NCI-H774 (cell line): ENCODE measurements around the gene GALNTL6.

Source experiments
- DNase-seq: peaks from one replicate; lab custom pipeline; 2025; lab: John Stamatoyannopoulos, UW

Gene GALNTL6

DNA sequence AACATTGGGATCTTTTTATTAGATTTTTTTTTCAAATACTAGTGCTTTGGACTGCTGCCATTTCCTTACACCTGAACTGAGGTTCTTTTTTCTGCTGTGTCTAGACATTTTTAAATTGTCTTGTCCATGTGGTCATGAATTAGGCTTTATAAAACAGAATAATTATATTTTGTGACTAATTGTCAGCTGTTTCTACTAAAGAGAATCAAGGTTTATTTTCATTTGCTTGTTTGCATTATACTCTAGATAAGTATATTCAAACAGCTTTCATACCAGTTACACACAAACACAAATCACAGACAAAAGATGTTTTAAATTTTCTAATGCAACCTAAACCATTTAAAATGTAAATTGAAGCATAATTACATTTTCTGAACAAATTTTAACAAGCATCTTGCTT, 194.7 kb downstream of the GALNTL6 start:
- peak; percentile 27 for DNase-seq

DNA sequence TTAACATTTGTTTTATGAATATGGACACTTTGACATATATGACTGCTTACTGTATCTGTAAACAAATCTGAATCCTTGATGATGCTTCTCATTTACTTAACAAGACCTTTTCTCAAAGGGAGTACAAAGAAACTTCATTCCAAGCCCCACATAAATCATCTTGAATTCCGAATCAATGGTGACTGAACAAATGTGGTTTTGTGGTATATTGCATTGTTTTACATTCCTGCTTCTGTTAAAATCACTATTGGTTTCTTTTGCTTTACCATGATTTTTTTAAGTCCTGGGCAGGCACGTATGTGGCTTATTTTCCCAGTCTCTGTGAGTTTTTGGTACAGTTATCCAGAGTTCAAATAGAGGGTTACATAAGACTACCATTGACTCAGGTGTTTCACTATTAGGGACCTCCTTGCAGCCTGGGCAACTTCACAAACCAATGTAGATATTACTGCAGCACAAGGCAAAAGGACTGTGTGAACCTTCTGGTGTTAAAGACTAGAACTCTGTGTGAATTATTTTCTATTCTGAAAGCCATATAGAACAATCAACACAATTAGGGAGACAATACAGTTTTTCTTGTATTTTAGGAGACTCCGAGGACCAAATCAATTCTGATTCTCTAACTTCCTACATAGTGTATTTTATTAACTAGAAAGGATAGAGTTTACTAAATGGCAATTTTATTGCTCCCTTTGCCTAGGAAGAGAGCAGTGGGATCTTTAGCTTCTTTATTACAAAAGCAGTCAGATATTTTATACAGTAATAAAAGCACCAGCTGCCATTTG, 196.4 kb downstream of the GALNTL6 start:
- DNase-seq: no peak

DNA sequence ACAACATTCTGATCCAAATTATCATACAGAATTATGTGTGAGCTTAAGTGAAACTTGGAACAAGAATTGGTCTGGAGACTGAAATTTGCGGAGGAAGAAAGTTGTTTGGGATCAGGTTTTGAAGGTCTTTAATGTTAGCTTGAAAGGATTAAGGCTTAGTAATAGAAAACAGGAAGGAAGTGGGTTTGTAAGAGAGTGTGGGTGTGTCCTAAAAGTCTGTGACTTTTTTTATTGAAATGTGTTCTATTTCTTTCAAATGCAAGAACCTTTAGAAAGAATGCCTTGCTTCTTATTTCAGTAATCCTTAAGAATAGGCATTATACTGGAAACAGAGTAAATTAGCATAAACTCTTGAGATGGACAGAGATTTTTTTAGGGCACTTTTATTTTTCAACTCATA, 198.0 kb downstream of the GALNTL6 start:
- DNase-seq: no peak

DNA sequence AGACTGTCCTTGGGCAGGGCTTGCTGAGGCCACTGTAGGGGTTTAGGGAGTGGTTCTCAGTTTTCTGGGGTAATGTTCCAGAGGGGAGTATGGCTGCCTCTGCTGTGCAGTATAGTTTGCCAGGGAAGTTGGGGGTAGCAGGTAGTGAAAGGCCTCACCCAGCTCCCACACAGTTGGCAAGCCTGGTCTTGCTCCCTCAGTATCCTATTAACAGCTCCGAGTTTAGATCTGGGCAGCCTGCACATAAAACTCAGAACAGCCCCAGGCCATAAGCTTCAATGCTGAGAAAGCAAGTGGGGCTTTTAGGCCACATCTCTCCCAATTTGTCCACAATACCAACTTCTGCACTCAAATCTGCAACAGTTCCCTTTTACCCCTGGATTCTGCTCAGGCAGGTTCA, 205.2 kb downstream of the GALNTL6 start:
- no peak for DNase-seq

DNA sequence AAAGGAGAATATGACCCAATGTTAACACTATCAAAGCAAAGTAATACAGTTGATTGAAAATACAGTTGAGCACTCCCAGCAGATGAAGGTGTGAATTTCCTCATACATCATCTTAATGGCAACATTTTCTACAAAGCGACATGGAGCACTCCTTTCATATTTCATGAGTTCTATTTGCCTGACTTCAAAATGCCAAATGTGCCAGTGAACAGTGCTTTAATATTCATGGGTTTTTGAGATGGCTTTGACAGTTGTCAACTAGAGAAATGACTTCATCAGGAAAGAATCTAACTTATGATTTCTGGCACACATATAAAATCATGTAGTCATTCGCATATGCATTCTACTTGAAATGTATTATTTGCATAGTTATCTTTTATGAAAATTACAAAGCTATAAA, 222.4 kb downstream of the GALNTL6 start:
- no peak for DNase-seq

DNA sequence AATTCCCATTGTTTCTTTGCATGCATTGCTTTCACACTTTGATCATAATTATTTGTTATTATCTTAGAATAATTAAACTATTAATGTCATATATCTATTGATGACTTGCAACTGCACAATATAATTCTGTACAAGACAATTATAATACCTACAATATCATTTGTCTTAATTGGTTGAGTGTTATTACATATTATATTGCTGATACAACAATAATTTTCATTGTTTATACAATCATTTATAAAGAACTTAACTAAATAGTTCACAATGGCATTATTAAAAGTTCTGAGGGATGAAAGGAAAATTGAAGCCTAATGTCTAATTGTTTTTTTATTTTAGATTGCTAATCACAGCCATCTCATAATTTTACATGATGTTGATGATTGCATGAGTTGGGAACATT, 227.6 kb downstream of the GALNTL6 start:
- no peak for DNase-seq

DNA sequence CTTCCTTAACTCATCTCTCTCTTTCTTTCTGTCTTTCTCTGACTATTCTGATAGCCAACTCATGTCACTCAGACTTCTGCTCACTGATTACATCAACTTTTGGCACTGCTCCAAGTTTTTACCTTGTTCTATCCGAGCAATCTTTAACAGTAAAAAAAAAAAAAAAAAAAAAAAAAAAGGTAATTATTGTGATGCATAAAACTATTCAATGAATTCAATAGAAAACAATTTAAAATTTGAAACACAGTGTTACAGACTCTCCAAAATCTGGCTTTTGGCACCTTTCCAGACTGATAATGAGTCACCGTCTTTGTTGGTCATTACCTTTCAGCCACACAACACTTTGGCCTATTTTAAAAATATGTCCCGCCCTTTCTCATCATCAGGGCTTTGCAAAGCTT, 229.5 kb downstream of the GALNTL6 start:
- peak; percentile 39 for DNase-seq

DNA sequence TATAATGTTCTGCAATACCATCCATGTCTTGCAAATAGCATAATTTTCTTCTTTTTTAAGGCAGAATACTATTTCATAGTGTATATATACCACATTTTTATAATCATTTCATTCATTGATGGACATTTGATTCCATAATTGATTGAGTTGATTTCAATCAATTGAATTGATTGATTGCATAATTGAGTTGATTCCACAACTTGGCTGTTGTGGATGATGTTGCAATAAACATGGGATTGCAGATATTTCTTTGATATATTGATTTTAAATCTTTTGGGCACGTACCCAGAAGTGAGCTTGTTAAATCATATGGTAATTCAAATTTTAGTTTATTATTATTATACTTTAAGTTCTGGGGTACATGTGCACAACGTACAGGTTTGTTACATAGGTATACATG, 232.8 kb downstream of the GALNTL6 start:
- DNase-seq: no peak

DNA sequence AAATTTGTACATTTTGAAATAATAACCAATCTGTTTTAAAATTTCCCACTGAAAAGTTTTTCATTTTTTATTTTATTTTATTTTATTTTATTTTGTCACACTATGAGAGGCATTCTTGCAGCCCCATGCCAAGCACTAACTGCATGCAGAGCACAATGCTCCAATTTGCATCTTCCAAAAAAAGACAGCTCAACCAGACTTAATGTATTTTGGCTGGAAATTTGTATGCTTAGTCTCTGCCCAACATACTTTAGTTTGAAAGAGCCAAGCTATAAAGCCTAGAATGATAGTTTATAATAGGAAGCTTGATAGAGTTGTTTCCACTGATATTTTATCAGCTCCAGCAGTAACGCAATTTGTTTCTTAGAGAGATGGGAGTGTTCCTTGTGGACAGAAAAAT, 235.5 kb downstream of the GALNTL6 start:
- DNase-seq: no peak

DNA sequence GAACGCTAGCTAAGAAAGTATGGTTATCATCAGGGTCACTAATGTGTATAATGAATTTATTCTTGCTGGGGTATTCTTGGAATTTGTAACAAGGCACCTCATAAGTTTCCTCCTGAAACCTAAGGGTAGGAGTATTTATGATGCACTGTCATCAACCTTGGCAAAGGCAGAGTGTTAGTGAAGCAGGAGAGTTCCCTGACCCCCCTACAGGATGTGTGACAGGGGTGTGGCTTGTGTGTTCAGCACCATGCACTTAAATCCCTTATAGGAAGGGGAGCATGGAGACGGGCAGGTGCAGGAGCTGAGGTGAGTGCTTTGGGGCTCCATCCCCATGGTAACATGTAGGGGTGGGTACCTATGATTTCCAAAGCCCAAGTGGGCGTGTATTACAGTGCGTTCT, 237.7 kb downstream of the GALNTL6 start:
- no peak for DNase-seq

DNA sequence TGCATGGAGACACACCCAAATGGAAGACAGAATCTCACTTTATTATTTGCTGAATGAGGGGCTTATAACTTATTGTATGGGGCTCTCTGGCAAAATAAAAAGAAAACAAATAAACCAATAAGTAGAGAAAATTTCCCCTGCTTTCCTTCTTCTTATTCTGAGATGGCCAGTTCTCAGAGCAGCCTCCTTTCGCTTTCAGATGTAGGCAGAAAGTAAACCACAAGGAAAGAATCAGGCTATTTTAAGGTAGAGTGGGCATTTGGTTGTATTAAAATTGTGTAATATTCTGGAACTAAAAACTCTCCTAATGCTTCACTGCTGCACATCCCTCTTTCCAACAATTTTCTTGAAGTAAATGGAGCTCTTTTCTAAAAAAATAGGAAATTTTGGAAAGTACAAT, 241.8 kb downstream of the GALNTL6 start:
- DNase-seq: no peak

DNA sequence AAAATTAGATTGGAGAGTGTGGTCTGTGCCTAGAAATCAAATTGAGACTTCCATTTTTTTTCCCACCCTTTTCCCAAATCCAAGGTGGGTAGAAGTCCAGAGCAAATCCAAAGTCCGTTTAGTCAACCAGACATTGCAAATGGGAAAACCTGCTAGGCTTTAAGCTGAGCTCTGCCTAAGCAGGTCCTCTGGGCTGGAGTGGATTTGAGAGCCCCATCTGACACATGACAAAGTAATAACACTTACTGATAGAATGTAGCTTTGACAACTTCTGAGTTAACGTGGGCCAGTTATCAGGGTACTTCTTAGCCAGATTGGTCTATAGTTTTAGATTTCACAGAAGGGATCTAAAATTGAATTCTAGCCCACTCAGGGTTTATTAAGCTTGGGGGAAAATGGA, 242.3 kb downstream of the GALNTL6 start:
- DNase-seq: no peak

DNA sequence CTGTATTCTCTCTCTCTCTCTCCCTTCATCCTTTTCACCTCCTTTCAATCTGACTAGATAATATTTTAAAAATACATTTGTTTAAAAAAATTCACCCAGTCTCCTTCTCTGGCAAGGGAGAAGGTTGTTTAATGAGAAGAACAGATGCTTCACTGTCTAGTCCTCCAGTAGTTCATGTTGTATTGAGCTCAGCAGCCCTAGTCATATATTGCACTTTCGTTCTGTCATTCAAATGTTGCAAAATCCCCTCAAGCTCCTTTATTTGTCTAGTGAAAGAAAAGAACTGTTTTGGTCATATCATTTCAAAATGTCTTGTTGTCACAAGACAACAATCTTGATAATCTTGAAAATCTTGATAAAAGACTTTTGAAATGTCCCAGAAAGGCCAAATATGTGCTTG, 248.0 kb downstream of the GALNTL6 start:
- no peak for DNase-seq

DNA sequence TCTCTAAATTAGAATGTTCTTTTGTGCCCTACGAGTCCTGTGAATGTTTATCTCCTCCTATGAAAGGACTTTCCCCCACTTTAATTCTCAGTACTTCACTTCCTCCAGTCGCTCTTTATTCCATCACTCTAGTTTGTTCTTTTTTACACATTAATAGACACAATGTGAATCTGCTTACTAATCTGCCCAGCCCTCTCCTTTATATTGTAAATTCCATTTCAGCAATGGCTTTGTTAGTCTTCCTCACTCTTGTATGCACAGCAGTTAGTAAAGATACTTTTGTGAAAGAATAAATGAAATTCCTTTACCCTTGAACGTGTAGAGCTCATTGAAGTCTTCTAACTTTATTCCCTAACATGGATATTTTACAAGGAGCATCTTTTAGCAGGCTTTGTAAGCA, 255.3 kb downstream of the GALNTL6 start:
- no peak for DNase-seq

DNA sequence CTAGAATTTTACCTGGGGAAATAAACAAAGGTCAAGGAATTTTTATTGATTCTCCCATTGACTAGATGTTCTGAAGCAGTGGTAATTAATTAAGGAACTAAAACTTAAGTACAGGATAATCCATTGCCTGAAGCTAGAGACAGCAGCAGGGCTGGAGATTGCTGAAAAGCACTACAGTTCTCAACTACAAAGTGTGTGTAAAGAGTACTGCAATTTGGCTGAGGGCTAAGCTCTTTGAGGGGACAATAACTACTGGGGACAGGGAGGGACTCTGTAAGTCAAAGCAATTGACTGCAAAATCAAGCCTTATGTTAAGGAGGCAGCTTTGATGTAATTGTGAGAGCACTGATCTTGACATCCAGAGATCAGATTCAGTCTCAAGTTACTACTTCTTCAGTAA, 260.4 kb downstream of the GALNTL6 start:
- DNase-seq: no peak

DNA sequence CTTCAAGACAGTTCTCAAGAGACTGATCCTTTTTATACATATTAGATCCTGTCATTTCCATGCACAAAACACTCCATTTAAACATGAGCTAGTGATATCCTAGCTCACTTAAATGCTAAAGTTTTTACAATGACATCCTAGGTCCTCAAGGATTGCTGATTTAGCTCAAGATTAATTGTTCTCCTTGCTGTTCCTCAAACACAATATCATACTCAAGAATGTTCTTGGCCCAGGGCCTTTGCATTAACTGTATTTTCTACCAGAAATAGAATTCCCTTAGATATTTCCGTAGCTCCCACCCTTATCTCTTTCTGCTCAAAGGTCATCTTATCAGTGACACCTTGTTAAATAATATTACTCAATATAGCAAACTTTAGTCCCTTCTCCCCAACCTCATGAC, 270.1 kb downstream of the GALNTL6 start:
- DNase-seq: no peak

DNA sequence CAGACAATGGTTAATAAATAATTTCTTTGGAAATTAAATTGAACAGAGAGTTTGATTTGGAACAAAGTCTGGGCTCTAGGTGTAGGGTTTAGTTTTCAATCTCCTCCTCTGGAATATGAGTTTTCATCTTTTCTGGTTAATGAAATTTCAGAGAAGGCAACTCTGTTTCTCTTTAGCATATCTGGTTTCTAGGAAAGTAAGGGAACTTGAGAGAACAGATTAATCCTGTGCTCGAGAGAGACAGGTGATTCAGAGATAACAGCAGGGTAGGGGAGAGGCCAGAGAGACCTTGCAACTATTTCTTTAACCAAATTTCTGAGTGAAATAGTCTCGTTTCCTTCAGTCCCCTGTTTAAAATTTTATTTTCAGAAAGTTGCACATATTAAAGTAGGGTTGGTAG, 275.4 kb downstream of the GALNTL6 start:
- no peak for DNase-seq

DNA sequence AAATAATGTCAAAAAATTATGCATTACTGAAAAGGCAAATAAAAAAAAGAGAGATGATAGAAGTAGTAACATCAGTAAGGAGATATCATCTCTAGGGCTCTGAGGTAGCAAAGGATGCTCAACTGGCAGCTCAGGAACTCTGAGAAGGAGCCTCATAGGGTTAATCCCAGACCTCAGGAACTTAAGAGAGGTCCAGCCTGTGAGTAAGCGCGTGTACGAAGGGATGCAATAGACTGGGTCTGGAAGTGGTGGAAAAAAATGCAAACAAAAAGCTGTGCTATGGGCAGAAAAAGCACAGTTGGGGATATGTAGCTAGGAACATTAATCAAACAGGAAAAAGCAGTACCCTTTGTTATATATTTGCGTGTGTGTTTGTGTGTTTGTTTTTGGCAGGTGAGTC, 282.0 kb downstream of the GALNTL6 start:
- peak; percentile 71 for DNase-seq

DNA sequence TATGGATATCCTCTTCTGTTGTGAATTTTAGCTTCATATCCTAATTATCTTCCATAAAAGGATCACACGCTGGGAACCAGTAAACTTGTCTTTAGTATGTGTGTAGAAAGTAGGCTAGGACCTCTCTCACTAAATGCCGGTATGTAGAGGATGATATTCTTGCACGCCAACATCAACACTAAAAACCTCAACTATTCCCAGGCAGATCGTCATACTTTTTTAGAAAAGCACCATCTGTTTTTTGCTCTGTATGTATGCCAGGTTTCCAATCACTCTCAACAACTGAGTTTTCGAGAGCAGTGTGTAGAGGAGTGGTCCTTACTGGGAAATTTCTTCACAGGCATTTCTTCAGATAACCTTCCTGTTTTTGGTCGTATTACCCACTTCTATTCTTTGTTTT, 283.6 kb downstream of the GALNTL6 start:
- no peak for DNase-seq

DNA sequence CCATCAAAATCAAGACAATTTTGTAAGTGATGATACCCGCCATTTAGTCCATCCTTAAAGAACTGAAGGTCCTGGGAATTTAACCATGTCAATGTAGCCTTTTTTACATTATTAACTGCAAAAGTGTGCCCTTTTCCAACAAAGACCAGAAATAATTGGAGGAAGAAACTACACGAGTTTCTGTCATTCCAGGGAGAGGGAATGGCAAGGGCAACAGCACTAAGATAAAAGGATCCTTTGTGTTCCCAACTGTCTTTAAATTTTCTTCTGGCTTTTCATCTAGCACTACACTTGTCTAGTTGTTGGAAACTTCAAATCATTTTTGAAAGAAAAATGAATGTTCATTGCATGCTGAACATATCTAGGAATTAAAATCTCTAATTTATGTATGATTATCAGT, 286.2 kb downstream of the GALNTL6 start:
- no peak for DNase-seq

DNA sequence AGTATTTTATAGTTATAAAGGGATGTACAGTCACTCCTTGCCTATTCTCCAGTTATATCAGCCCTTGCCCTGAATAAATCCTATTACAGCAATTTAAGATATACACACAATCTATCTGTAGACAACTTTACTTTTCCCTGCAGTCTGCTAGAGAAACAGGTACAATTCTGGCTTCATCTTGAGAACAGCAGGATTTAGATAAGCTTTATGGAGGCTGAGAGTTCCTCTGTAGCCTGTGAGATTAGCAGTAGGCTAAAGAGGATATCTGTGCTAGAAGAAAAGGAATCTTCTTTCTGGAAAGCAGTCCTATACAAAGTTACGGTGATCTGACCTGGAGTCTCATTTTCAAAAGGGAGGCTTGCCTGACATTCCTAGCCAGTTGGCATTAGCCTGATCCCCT, 290.3 kb downstream of the GALNTL6 start:
- DNase-seq: no peak

DNA sequence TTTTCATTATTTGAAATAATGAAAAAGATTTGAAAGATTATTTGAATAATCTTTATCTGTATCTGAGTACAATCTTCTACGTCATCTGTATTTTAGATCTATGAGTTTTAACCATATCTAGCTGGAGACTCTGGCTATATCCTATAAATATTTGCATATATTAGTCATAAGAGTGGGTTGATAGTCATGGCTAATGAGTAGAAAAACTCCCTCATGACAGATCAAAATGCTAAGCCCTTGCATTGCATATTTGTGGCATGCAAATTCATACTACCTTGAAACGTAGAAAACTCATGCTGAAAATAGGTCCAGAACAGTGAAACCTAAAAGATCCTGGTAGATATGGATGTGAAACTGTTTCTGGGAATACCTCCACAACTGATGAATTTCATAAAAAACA, 291.3 kb downstream of the GALNTL6 start:
- DNase-seq: no peak

DNA sequence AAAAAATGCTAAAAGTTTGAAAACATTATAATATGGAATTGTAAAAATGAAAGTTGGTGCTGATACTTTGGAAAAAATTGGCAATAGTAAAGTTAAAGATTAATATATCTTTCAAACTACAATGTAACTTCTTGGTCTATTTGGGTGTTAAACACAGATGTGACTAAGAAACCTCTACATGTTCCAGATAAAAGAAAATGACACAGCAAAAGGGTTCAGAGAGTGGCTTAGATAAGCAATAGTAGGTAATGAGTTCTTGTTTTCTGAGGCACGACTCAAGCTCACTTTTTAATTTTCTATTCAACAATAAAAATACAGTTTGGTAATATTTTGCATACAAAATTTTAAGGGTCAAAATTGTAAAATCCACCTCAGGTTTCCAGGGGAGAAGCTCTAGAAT, 292.7 kb downstream of the GALNTL6 start:
- DNase-seq: no peak

DNA sequence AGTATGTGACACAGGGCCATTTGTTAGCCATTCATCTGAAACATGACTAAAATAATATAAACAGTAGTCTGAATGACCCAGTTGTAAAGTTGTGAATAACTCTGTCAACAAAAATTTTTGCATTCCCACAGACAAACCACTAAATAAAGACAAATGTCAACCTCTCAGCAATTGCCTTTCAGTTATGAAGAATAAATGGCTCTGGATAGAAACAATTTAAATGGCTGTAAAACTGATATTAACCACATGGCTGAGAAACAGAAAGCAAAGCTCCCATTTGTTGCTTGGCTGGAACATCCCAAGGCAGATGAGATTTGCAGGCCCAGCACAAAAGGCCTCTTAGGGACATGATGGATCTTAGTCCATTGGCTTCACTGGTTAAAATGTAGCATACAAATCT, 296.3 kb downstream of the GALNTL6 start:
- DNase-seq: no peak
